Measurements from ENCODE around the gene OR9Q1. TPM values are rescaled to one million over a fixed set of nuclear protein-coding genes. Genes with fewer than 3 reads are reported as not detected.

The OR9Q1 gene
- total RNA-seq, 1 experiment from 2014 or later = not detected

GRCh38 chr11:58030653-58031052, 7.0 kb downstream of the OR9Q1 start, which contains the start of gene OR6Q1:
Gene OR6Q1 (plus strand): TSS chr11:58030953. CDS start chr11:58030953, 0 bp downstream.
- DNase-seq (ENCODE audit: low spot score) = no peak

DNA sequence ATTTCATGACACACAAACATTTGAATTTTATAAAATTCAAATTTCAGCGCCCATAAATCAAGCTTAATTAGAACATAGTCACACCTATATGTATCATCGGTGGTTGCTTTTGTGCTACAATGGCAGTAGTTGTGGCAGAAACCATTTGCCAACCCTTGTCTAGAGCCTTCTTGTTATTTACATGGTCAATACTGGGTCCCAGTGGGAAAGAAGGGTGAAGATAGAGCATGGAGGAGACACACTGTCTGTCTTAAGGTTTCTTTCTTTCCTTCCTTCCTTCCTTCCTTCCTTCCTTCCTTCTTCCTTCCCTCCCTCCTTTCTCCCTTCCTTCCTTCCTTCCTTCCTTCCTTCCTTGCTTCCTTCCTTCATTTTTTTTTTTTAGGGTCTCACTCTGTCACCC, 10.8 kb downstream of the OR9Q1 start:
- DNase-seq (ENCODE audit: low spot score) = no peak

GRCh38 chr11:58039589-58039988, 15.9 kb downstream of the OR9Q1 start:
- DNase-seq (ENCODE audit: low spot score) = no peak

DNA sequence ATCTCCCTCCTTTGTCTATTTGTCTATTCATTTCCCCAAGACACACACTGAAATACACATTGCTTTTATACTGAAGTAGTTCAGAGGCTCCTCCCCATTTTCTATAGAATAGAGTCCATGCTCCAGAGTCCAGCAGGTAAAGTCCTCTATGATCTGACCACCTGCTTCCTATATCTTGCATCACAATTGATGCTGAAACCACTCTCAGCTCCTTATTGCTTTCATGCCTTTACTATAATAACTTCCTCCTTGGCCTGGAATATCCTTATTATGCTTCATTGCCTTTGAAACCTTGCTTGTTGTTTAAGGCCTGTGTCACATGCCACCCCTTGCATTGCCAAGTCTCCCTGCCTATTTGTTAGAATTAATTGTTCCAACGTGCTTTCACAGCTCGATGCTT, 19.7 kb downstream of the OR9Q1 start:
- no peak for DNase-seq (ENCODE audit: low spot score)

DNA sequence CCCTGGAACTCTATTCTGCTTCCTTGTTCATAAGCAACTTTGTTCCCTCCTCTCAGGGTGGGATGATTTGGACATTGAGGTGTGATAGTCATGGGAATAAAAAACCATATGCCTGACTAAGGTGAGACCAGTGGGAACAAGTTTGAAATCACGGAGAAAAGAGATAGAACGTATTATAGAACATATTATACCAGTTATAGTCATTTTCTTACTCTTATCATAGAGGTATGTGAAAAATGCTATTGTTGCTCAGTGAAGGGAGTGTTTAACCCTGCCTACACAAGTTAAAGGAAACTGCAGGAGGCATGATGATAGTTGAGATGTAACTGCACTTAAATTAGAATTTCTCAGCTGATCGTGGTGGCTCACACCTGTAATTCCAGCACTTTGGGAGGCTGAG, 22.6 kb downstream of the OR9Q1 start:
- no peak for DNase-seq (ENCODE audit: low spot score)

GRCh38 chr11:58047818-58048217, 24.1 kb downstream of the OR9Q1 start:
- no peak for DNase-seq (ENCODE audit: low spot score)

GRCh38 chr11:58055806-58056401, 32.2 kb downstream of the OR9Q1 start:
- no peak for DNase-seq (ENCODE audit: low spot score)

GRCh38 chr11:58057481-58057880, 33.8 kb downstream of the OR9Q1 start:
- DNase-seq (ENCODE audit: low spot score) = no peak

DNA sequence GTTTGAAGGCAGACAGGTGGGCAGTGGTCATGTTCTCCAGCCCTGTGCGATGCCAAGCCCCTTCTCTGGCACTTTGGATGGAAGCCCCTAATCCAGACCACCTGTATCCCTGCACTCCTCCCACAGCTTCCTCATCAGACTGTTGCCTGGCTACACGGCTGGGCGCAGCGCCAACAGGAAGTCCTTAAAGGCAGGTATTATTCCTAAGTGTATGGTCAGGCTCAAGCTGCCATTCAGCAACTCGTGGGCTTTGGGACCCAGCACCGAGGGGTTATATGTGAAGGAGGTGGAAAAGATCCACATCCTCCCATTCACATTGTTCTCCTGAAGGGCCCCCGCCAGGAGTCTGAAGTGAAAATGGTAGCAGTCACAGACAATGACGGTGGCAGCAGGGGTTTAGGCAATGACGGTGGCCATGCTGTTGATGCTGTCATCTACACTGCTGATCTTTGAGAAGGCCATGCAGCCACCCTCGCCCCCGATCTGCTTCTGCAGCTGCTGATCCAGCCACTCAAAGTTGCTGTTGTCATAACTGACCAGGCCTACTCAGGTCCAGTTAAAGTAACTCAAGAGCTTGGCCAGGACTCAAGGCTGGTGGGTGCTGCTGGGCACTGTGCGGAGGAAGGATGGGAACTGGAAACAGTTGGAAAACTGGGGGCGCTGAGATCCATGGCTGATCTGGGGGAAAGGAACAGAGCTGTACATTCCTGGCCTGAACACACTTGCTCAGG, 34.8 kb downstream of the OR9Q1 start:
- DNase-seq (ENCODE audit: low spot score) = peak; percentile 56

GRCh38 chr11:58059007-58059350, 35.3 kb downstream of the OR9Q1 start:
- no peak for DNase-seq (ENCODE audit: low spot score)

DNA sequence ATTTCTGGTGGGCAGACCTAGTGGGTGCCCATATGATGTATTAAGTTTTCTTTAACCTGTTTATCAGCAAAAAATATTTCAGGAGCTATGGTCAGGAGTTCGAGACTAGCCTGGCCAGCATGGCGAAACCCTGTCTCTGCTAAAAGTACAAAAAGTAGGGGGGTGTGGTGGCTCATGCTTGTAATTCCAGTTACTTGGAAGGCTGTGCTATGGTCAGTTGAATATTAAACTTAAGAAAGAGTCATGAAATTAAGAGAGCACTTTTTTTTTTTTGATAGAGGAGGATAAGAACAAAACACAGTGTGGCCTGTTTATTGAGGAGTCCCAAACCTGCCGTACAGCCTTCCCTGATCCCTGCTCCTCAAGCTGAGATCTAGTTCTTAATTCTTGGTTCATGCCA, 36.9 kb downstream of the OR9Q1 start:
- DNase-seq (ENCODE audit: low spot score) = no peak

DNA sequence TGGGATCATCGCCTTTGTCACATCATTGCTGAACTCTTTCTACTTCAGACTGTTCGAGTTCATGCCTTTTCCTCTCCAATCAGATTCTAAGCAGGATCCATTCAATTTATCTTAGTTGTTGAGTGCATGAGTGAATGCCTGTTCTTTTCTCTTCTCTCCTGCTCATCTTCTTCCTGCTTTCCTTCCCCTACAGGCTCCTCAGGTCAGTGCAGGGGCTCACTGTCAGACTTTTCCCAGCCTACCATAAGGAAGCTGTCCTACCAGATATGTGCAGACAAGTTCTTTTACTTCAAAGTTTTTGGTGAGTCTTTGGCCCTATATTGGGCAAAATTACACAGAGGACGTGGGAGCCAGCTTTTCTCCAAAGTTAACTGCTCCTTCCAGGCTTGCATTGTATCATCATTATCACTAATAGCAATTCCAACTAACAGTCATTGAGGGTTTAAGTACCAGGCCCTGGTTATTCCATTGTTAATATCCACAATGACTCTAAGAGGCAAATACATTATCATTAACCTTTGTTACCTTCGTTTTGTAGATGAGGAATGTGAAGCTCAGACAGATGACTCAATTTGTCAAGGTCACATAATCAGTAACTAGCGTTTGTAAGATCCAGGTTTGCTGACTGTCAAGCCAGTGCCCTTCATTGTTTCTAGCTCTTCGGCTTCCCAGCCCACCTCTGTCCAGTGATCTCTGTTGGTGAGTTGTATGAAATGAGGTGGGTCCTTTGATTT, 37.4 kb downstream of the OR9Q1 start:
- no peak for DNase-seq (ENCODE audit: low spot score)

- no peak for DNase-seq (ENCODE audit: low spot score)
Measured at GRCh38 chr11:58061813-58062212, 38.1 kb downstream of the OR9Q1 start.

- no peak for DNase-seq (ENCODE audit: low spot score)
Measured at GRCh38 chr11:58067685-58068084, 44.0 kb downstream of the OR9Q1 start.

DNA sequence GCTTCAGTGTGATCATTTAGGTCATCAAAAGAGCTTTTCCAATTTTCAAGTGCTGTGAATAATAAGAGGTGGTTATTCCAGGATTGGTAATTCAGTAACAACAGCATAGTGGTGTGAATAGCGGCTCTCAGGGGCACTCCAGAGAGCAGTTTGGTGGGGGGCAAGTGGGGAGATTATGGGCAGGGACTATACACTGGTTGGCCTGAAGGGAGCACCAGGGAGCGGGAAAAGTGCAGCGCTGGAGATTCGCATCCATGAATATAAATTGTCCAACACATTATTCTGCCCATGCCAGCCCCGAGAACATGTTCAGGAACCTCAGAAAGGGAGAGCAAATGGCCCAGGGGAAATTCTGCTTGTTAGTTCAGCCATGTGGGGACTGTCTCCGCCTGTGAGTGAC, 45.0 kb downstream of the OR9Q1 start:
- DNase-seq (ENCODE audit: low spot score) = no peak

- no peak for DNase-seq (ENCODE audit: low spot score)
Measured at GRCh38 chr11:58070585-58070984, 46.9 kb downstream of the OR9Q1 start.

GRCh38 chr11:58075781-58076180, 52.1 kb downstream of the OR9Q1 start:
- DNase-seq (ENCODE audit: low spot score) = no peak

DNA sequence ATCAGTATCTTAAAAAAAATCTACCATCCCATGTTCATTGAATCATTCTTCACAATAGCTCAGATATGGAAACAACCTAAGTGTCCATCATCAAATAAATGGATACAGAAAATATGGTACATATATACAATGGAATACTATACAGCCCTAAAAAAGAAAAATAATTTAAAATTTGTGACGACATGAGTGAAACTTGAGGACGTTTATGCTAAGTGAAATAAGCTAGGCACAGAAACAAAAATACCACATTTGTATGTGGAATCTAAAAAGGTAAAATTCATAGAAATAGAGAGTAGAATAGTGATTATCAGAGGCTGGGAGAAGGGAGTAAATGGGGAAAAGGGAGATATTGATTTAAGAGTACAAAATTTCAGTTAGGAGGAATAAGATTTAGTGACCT, 62.8 kb downstream of the OR9Q1 start:
- DNase-seq (ENCODE audit: low spot score) = no peak

GRCh38 chr11:58097437-58097836, 73.8 kb downstream of the OR9Q1 start:
- no peak for DNase-seq (ENCODE audit: low spot score)

GRCh38 chr11:58121096-58121495, 97.4 kb downstream of the OR9Q1 start:
- DNase-seq (ENCODE audit: low spot score) = no peak

- DNase-seq (ENCODE audit: low spot score) = no peak
Measured at GRCh38 chr11:58125469-58125868, 101.8 kb downstream of the OR9Q1 start, which contains the start of gene OR9I1. Gene OR9I1 (minus strand): TSS chr11:58125530. CDS start chr11:58119444, 6,086 bp downstream.

DNA sequence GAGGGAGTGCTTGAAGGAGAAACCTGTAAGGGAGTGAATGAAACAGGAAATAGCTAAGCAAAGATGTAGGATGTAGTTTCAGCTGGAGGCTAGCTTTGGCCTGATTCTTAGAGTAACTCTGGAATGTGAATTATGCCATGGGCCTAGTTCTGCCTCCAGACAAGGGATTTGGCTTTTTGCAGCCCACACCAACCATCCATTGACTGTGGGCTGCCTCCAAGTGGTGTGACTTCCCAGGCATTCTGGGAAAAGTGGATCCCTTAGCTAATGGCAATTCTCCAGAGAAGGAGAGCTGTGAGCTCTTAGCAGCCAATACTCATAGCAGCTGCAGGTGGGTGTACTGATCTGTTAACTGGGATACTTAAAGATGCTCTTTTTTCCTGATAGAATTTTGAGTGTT, 103.7 kb downstream of the OR9Q1 start:
- DNase-seq (ENCODE audit: low spot score) = no peak

Data from HT-29 (cell line).